SK-N-SH (cell line): ENCODE results near the gene SLC35E2B. TPM values are rescaled to one million over a fixed set of nuclear protein-coding genes. Genes with fewer than 3 reads are reported as not detected.
"Not testable (repeated sequence)": the region's sequence is repeated elsewhere in the genome, so short reads cannot be mapped to it uniquely, and the experiment has no call there.

Experiments
- CTCF ChIA-PET: fragments of 300-600, 350-600 bp; formaldehyde crosslinking; extraction: SDS; loops from one replicate; lab custom pipeline; 2021; lab: Yijun Ruan, JAX
- POLR2A ChIA-PET: fragments of 350-600 bp; sonication (Branson Sonifier 250); formaldehyde crosslinking; extraction: SDS; loops from one replicate; lab custom pipeline; 2020; ENCODE audit warnings: antibody characterized with exemption, inconsistent platforms; lab: Yijun Ruan, JAX
- DNase-seq: peaks from one replicate; pipeline ENCODE4 v3.0.0; 2012
- H2AFZ ChIP-seq: fragments of 200-600 bp; sonication (generic); 2 replicates; pipeline ENCODE4 v1.8.1; 2016; ENCODE audit warnings: antibody characterized with exemption, mild to moderate bottlenecking, low read depth
- H3F3A ChIP-seq: fragments of 200-600 bp; sonication (generic); replicated peaks from 2 replicates; pipeline ENCODE3; 2016; ENCODE audit warnings: antibody characterized with exemption, mild to moderate bottlenecking; ENCODE audit not compliant: insufficient read depth
- H3K27ac ChIP-seq, 2 experiments: fragments of 200-500 bp in 1 of 2; fragments of 200-600 bp in 1 of 2; sonication (Bioruptor generic) in 1 of 2; sonication (generic), shearing (Covaris generic) in 1 of 2; 2 replicates each; pipeline versions ENCODE4 v1.5.1 to v1.6.1; 2014 to 2016; ENCODE audit warnings: low read depth in 2 of 2, inconsistent platforms in 1 of 2, low read length in 1 of 2, mild to moderate bottlenecking in 1 of 2, mixed read lengths in 1 of 2
- H3K27me3 ChIP-seq: fragments of 200-600 bp; sonication (generic), shearing (Covaris generic); 2 replicates; pipeline ENCODE4 v1.6.1; 2016; ENCODE audit warnings: mixed run types; ENCODE audit not compliant: insufficient read depth
- H3K36me3 ChIP-seq, 2 experiments: fragments of 200-500 bp in 1 of 2; fragments of 200-600 bp in 1 of 2; sonication (Bioruptor generic) in 1 of 2; sonication (generic) in 1 of 2; replicated peaks in 1 of 2; 2 replicates each; pipeline versions ENCODE3 to v1.5.1; 2014 to 2016; ENCODE audit warnings: low read length in 1 of 2, mild to moderate bottlenecking in 1 of 2; ENCODE audit not compliant: insufficient read depth in 2 of 2, control insufficient read depth in 1 of 2
- H3K4me1 ChIP-seq, 2 experiments: fragments of 200-500 bp in 1 of 2; fragments of 200-600 bp in 1 of 2; sonication (Bioruptor generic) in 1 of 2; sonication (generic), shearing (Covaris generic) in 1 of 2; 2 replicates each; pipeline versions ENCODE4 v1.5.1 to v1.6.1; 2014 to 2016; ENCODE audit warnings: low read depth in 1 of 2, low read length in 1 of 2, mixed run types in 1 of 2; ENCODE audit not compliant: insufficient read depth in 2 of 2, control insufficient read depth in 1 of 2
- H3K4me2 ChIP-seq: fragments of 200-600 bp; sonication (generic), shearing (Covaris generic); 2 replicates; pipeline ENCODE4 v1.6.1; 2017; ENCODE audit warnings: mixed run types
- H3K4me3 ChIP-seq, 2 experiments: fragments of 200-500 bp in 1 of 2; fragments of 200-600 bp in 1 of 2; sonication (Bioruptor generic) in 1 of 2; sonication (generic), shearing (Covaris generic) in 1 of 2; 2 replicates each; pipeline versions ENCODE4 v1.5.1 to v1.8.1; 2014 to 2016; ENCODE audit warnings: low read depth in 2 of 2, inconsistent platforms in 1 of 2, low read length in 1 of 2, mild to moderate bottlenecking in 1 of 2, mixed read lengths in 1 of 2, moderate library complexity in 1 of 2
- H3K79me2 ChIP-seq: fragments of 200-600 bp; sonication (generic); 2 replicates; pipeline ENCODE4 v1.8.1; 2017; ENCODE audit warnings: mild to moderate bottlenecking; ENCODE audit not compliant: insufficient read depth
- H3K9ac ChIP-seq: fragments of 200-600 bp; sonication (generic); 2 replicates; pipeline ENCODE4 v1.6.1; 2017; ENCODE audit warnings: mixed run types
- H3K9me2 ChIP-seq: fragments of 200-600 bp; sonication (generic); 2 replicates; pipeline ENCODE4 v1.6.1; 2017; ENCODE audit warnings: mixed run types
- H3K9me3 ChIP-seq: fragments of 200-600 bp; sonication (generic); 2 replicates; pipeline ENCODE4 v1.6.1; 2017; ENCODE audit warnings: mixed run types, mild to moderate bottlenecking, moderate library complexity
- H4K20me1 ChIP-seq: fragments of 200-600 bp; sonication (generic); 2 replicates; pipeline ENCODE4 v1.6.1; 2017; ENCODE audit warnings: mild to moderate bottlenecking, mixed run types; ENCODE audit not compliant: insufficient read depth
- TCF12 ChIP-seq: IDR thresholded peaks from 2 replicates; pipeline ENCODE4 v1.4.0; 2012
- WGBS: methylation state at CpG from one replicate; pipeline ENCODE4 v1.1.6; 2017; ENCODE audit warnings: low lambda C conversion rate; 5-methylcytosine and 5-hydroxymethylcytosine counted together
- polyA plus RNA-seq, 3 experiments: library from polyadenylated mRNA; depleted of rRNA; stranded (reverse); fragments of >200 nt; gene quantifications; 2 replicates each; pipeline ENCODE4 v1.2.3, GENCODE V29; 2012

Gene SLC35E2B
- polyA plus RNA-seq, 1 of the 3 experiments (the other 2 are of a cell fraction) = 20.5 TPM

DNA sequence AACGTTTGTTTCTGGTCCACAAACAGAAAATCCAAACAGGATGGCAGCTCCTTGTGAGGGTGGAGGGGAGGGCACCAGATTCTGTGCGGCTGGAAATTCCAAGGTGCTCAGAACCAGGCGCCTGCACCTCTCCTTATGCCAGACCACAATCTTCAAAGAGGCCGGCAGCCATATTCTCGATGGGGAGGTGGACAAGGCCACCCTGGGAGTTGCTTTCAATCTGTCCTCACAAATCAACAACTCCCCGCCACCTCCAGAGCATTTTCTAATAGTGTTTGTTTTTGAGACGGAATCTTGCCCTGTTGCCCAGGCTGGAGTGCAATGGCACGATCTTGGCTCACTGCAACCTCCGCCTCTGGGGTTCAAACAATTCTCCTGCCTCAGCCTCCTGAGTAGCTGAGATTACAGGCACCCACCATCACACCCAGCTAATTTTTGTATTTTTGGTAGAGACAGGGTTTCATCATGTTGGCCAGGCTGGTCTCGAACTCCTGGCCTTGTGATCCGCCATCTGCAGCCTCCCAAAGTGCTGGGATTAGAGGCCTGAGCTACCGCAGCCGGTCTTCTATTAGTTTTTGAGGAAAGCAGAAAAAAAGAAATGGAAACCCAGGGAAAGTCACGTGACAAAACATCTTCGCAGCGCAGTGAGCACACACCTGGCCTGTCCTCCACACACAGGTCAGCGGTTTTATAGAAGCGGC lies 36.7 kb upstream of the SLC35E2B start:
- H2AFZ ChIP-seq, H3K36me3 ChIP-seq, H3K9ac ChIP-seq, DNase-seq, CTCF ChIA-PET, H3K27me3 ChIP-seq, H3K4me1 ChIP-seq, H3K79me2 ChIP-seq, POLR2A ChIA-PET, H3K9me3 ChIP-seq, H3K9me2 ChIP-seq, H3F3A ChIP-seq, H3K4me3 ChIP-seq, H3K4me2 ChIP-seq, H3K27ac ChIP-seq, H4K20me1 ChIP-seq: not testable (repeated sequence)
- WGBS = 95% methylated on average over 11 of the region's 18 CpGs

DNA sequence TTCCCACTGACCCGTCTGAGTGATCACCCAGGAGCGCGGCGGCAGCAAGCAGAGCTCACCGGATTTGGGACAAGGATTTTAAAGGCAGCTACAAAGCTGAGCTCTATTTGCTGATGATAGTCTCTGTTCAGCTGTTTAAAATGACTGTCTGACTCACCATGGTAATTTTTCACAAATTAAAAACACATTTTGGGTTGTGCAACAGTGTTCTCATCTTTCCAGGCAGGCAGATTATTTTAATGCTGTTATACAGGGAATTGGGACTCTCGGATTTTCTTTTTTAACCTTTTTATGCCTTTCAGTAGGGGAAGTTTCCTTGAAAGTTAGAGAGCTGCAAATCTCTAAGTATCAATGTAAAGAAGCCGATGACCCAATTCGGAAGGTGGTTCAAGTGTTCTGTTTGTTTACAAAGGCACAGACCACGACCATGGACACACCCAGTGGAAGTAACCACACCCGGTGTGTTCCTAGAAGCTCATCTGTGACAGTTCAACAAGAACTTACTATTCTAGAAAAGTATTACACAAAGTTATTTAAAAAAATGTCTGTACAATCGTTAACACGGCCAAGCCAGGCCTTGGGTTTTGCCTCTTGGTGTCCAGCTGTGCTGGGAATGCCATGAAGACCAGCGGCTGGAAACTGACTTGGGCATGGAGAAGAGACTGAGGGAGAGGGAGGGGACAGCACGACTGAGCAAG lies 35.9 kb upstream of the SLC35E2B start:
- H3K79me2 ChIP-seq, H3K27me3 ChIP-seq, H4K20me1 ChIP-seq, POLR2A ChIA-PET, H3K4me3 ChIP-seq, H3K36me3 ChIP-seq, H3K9me3 ChIP-seq, H3K4me1 ChIP-seq, H3K9me2 ChIP-seq, DNase-seq, CTCF ChIA-PET, H2AFZ ChIP-seq, H3F3A ChIP-seq, H3K9ac ChIP-seq: not testable (repeated sequence)
- 48% methylated on average over 9 of the region's 14 CpGs for WGBS
- Histone ChIP-seq H3K4me2 (peak overlapping the region; percentile 28; the same call in 1 of the 2 replicates), H3K27ac (peak overlapping the region; percentile 22 to 62; a peak in 2 of 4 replicates)
- peak; percentile 52 for TF ChIP-seq TCF12

DNA sequence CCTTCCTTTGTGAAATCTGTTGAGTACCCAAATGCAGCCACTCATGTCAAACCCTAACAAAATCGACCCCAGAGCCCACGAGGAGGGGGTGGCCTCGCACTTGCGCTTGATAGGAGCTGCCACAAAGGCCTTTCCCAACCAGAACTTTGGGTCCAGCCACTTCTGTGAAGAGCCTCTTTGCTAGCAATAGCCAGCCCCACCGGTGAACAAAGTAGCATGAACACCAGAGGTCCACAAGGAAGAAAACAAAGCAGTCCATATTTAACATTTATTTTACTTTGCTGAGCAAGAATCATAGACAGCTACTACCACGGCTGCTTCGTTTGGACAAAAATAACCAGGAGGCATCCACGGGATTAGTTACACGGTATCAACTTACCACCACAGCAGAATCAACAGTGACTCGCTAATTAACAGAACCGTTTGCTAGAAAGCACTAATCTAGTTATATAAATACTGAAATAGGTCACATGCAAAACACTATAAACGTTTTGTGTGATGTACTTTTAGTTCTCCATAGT lies 34.6 kb upstream of the SLC35E2B start:
- H3K27ac ChIP-seq, H3K9me2 ChIP-seq, H3K79me2 ChIP-seq, H3K9ac ChIP-seq, POLR2A ChIA-PET, H3K27me3 ChIP-seq, H3K4me2 ChIP-seq, CTCF ChIA-PET, H3F3A ChIP-seq, H4K20me1 ChIP-seq, H2AFZ ChIP-seq, H3K4me1 ChIP-seq, H3K9me3 ChIP-seq, H3K4me3 ChIP-seq, DNase-seq, H3K36me3 ChIP-seq: not testable (repeated sequence)
- WGBS = 89% methylated on average over 10 of the region's 12 CpGs

DNA sequence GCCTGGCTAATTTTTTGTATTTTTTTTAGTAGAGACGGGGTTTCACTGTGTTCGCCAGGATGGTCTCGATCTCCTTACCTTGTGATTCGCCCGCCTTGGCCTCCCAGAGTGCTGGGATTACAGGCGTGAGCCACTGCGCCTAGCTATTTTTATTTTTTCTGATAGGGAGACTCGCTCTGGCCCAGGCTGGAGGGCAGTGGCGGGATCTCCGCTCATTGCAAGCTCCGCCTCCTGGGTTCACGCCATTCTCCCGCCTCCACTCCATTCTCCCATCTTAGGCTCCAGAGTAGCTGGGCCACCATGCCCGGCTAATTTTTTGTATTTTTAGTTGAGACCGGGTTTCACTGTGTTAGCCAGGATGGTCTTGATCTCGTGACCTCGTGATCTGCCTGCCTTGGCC lies 33.5 kb upstream of the SLC35E2B start:
- 95% methylated on average over 17 of the region's 17 CpGs for WGBS
- not testable (repeated sequence) for H4K20me1 ChIP-seq

More for the DNA sequence above, 33.5 kb upstream of the SLC35E2B start:
- H3K4me3 ChIP-seq, H3K27me3 ChIP-seq, H3K4me2 ChIP-seq, H2AFZ ChIP-seq, H3K27ac ChIP-seq, POLR2A ChIA-PET, H3K4me1 ChIP-seq, H3F3A ChIP-seq, H3K9ac ChIP-seq, DNase-seq, H3K9me3 ChIP-seq, H3K9me2 ChIP-seq: not testable (repeated sequence)
- Histone ChIP-seq H3K79me2 (peaks cover 13% of the 10 kb centered on the region), H3K36me3 (peaks cover 6 to 11% of the 10 kb centered on the region in 2 experiments)
- CTCF ChIA-PET = interaction anchor here (0.7 kb wide), 1 partner anchor 545 kb away, joined by 3 read pairs; no protein-coding TSS in a partner anchor
